ENCODE results near the gene VRK3.

VRK3 gene

DNA sequence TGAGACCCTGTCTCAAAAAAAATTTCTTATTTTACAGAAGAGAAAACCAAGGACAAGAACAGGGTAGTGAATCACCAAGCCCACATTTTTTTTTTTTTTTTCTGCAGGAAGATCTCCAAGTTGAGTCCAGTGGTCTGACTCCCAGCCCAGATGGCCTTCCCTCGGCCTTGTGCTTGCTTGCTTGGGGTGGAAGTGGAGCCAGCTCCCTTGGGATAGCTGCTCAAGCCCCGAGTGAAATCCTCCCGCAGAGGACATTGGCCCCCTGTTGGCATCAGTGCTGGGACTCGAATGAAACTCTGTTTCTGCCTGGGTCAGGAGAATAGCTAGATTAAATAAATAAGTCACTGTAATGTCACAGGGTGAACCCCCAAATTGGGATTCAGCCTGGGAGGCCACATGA lies 86.5 kb downstream of the VRK3 start:
- TF ChIP-seq, protein P1, sequence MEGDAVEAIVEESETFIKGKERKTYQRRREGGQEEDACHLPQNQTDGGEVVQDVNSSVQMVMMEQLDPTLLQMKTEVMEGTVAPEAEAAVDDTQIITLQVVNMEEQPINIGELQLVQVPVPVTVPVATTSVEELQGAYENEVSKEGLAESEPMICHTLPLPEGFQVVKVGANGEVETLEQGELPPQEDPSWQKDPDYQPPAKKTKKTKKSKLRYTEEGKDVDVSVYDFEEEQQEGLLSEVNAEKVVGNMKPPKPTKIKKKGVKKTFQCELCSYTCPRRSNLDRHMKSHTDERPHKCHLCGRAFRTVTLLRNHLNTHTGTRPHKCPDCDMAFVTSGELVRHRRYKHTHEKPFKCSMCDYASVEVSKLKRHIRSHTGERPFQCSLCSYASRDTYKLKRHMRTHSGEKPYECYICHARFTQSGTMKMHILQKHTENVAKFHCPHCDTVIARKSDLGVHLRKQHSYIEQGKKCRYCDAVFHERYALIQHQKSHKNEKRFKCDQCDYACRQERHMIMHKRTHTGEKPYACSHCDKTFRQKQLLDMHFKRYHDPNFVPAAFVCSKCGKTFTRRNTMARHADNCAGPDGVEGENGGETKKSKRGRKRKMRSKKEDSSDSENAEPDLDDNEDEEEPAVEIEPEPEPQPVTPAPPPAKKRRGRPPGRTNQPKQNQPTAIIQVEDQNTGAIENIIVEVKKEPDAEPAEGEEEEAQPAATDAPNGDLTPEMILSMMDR (IDR thresholded peaks at IDR 0.05), result no peak
- Histone ChIP-seq H3K27ac (no peak overlapping the region), H3K4me3 (no peak overlapping the region)

DNA sequence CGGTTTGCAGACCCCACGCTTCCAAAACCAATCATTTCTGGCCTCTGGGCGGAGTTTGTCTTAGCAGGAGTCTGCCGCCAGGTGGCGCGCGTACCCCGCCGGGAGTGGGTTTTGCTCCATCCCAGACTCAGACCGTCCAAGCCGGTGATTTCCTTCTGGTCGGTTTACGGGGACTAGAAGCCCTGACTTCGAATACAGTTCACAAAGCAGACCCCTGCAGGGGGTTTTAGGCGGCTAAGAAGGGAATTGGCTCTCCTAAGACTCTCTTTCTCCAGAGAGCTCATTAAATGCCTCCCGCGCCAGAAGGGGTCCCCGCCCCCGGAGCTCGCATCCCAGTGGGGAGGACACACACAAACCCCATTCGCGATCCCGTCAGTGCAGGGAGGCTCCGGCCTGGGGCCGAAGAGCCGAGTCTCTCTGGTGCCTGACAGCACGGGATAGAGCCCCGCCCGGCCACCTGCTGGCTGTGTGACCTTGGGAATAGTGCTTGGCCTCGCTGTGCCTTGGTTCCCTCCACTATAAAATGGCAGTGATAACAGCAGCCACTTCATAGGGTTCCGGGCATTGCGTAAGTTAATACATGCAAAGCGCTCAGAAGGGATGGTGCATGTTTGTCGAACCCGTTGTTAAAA lies 87.3 kb downstream of the VRK3 start:
- DNase-seq (ENCODE audit: low spot score), result peak; percentile 83
- H3K27ac ChIP-seq, result no peak overlapping the region
- H3K4me3 ChIP-seq, result peak overlapping the region; percentile 57
- TF ChIP-seq, protein P1 (IDR thresholded peaks at IDR 0.05), result peak; percentile 97

More for the DNA sequence above, 86.5 kb downstream of the VRK3 start:
- DNase-seq (ENCODE audit: low spot score), result no peak

DNA sequence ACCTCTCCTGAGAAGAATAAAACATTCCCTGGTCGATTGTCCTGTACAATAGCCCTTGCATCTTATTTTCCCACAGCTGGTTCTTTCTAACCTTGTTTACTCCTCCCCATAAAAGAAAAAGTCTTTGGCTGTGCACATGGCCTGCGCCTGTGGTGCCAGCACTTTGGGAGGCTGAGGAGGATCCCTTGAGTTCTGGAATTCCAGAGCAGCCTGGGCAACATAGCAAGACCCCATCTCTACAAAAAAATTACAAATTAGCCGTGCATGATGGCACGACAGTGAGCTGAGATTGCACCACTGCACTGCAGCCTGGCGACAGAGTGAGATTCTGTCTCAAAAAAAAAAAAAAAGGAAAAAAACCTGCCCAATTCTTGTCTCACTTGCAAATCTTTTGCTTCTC lies 88.6 kb downstream of the VRK3 start:
- TF ChIP-seq, protein P1 (IDR thresholded peaks at IDR 0.05), result no peak
- no peak for DNase-seq (ENCODE audit: low spot score)
- no peak overlapping the region for H3K4me3 ChIP-seq
- H3K27ac ChIP-seq, result no peak overlapping the region

DNA sequence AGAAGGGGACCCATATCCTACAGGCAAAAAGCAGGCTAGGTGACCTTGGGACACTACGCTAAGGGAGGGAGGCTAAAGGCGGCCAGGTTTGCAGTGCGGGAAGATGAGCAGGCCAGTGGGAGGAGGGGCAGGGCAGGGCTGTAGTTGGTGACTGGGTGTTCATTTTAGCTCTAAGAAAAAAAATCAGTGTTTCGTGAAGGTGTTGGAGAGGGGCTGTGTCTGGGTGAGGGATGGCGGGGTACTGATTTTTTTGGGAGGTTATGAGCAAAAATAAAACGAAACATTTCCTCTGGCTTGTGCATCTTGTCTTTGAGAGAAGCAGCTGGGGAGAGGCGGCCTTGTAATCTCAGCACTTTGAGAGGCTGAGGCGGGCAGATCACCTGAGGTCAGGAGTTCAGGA lies 91.5 kb downstream of the VRK3 start:
- no peak for DNase-seq (ENCODE audit: low spot score)
- TF ChIP-seq, protein P1 (IDR thresholded peaks at IDR 0.05), result no peak
- Histone ChIP-seq H3K27ac (no peak overlapping the region), H3K4me3 (no peak overlapping the region)

DNA sequence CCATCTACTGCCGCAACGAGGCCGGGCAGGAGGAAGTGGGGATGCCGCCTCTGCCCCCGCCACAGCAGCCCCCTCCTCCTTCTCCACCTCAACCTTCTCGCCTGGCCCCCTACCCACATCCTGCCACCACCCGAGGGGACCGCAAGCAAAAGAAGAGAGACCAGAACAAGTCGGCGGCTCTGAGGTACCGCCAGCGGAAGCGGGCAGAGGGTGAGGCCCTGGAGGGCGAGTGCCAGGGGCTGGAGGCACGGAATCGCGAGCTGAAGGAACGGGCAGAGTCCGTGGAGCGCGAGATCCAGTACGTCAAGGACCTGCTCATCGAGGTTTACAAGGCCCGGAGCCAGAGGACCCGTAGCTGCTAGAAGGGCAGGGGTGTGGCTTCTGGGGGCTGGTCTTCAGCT lies 92.4 kb downstream of the VRK3 start:
- no peak for DNase-seq (ENCODE audit: low spot score)
- Histone ChIP-seq H3K4me3 (no peak overlapping the region), H3K27ac (no peak overlapping the region)
- TF ChIP-seq, protein P1 (IDR thresholded peaks at IDR 0.05), result no peak

DNA sequence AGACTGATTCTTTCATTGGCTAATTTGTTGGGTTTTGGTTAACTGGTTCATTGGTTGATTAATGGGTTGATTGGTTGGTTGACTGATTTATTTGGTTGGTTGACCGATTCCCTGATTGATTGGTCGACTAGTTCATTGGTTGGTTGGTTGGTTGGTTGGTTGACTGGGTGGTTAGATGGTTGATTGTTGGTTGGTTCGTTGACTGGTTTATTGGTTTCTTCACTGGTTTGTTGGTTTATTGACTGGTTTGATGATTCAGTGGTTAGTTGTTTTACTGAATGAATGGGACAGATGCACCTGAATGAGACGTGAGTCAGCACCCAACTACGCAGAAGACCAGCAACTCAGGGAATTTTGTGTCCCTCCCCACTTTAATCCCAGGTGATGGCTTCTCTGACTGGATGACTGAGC lies 93.1 kb downstream of the VRK3 start:
- TF ChIP-seq, protein P1 (IDR thresholded peaks at IDR 0.05), result no peak
- Histone ChIP-seq H3K4me3 (no peak overlapping the region), H3K27ac (no peak overlapping the region)
- DNase-seq (ENCODE audit: low spot score), result no peak

DNA sequence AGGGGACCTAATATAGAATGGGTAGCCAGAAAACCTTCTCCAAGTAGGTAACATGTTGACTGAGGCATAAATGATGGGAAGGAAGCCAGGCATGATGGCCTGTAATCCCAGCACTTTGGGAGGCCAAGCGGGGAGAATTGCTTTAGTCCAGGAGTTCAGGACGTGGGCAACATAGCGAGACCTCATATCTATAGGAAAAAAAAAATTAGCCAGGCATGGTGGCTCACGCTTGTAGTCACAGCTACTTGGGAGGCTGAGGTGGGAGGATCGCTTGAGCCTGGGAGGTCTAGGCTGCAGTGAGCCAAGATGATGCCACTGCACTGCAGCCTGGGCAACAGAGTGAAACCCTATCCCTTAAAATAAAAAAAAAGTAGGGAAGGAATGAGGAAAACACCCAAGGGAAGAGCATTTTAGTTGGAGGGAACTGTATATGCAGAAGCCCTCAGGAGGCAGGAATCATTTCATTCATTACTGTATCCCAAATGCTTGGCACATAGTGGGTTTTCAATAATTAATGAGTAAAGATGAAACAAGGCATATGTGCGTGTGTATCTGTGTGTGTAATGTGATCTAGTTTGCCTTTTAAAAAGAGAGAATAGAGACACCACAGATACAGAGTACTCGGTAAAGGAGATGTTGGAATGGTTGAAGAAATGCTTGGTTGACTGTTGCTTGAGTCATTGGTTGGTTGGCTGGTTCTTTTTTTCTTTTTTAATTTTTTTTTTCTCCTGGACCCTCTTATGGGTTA lies 93.7 kb downstream of the VRK3 start:
- no peak for DNase-seq (ENCODE audit: low spot score)
- Histone ChIP-seq H3K27ac (no peak overlapping the region), H3K4me3 (no peak overlapping the region)
- TF ChIP-seq, protein P1 (IDR thresholded peaks at IDR 0.05), result no peak

Data from coronary artery (tissue), 2 donors.